GM19328 (cell line): ENCODE data around the gene FRY.

Source experiments
- ATAC-seq: cut with Tn5 transposase; IDR thresholded peaks from one replicate; pipeline ENCODE4 v1.9.1; 2021; ENCODE audit warnings: mild to moderate bottlenecking, moderate library complexity; ENCODE audit not compliant: unreplicated experiment

FRY gene

GRCh38 chr13:32126278-32126677, 94.7 kb downstream of the FRY start:
- no peak for ATAC-seq

- no peak for ATAC-seq
These were observed 95.2 kb downstream of the FRY start for GRCh38 chr13:32126756-32127155.

DNA sequence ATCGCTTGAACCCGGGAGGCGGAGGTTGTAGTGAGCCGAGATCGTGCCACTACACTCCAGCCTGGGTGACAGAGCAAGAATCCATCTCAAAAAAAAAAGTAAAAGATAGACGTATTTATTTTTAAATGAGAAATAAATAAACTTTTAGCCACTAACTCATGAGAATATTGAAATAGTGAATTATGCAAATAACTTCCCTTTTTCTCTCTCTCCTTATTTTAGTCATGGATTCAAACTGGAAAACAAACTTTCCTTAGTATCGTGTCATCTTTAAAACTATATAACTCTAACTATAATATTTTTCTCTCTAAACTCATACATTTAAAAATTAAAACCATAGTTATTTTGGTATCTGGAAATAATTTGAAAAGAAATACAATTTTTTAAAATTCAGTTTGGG, 96.1 kb downstream of the FRY start:
- ATAC-seq, result no peak

GRCh38 chr13:32134241-32135055, 102.9 kb downstream of the FRY start:
- no peak for ATAC-seq

GRCh38 chr13:32135056-32135390, 103.4 kb downstream of the FRY start:
- ATAC-seq, result no peak

- ATAC-seq, result no peak
These were observed 104.1 kb downstream of the FRY start for GRCh38 chr13:32135655-32136054.

DNA sequence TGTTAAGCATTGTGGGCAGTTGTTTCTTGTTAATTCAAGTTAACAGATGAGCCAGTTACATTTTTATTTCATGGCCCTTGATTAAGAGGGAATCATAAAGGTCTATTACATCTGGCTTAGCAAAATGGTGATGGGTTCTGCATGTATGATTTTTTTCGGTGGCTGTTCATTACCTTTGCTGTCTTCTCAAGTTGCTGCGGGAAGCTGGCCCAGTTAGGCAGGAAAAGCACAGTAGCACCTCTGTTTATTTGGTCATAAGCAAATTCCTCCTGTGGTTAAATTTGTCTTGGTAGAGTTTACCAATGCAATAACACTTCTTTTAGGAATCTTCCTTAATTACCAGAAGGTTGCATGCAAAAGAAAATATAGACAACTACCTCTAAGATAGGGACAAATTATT, 104.5 kb downstream of the FRY start:
- ATAC-seq, result no peak

DNA sequence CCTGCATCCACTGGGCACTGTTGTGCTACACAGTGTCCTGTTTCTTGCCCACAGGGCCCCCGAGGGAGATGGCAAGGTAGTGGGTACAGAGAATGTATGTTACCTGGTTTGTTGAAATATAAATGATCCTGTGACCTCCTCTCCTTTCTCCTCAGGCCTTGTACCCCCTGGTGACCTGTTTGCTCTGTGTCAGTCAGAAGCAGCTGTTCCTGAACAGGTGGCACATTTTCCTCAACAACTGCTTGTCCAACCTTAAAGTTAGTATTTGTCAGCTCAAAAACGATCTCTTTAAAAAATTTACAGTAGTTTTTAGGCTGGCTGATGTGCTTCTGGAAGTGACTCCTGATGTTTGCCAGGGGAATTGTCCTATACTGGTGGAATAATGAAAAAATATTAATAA, 105.1 kb downstream of the FRY start:
- no peak for ATAC-seq

DNA sequence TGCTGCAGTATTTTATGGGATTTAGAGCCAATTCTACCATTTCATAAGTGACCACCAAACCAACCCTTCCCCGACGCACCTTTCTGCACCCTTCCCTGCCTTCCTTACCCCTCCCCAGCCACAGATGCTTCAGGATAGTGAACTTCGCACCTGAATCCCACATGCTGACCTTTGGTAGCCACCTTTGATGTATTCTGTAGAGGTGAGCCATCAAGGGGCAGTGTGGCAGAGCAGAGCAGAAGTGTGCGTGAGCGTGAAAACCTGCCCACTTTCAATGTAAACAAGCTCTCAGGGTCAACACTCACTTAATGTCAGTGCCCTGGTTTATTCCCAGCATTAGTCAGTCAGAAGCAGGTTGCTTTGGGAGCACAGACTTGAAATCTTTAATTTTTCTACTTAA, 107.7 kb downstream of the FRY start:
- ATAC-seq, result no peak

DNA sequence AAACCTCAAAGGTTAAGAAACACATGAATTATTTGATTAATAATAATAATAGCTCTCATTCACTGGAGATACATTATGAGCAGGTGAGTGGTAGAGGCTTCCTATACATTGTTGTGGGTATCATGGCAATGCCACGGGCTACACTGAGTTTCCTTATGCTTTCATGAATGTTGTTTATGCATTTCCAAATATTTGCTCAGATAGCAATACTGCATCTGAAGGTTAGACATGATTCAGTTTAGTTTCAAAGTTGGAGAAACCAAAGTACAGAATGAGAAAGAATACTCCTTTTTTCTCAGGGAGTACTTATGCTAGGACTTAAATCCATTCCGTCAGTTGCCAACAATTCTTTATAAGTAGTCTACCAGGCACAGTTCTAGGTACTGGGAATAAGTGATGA, 108.5 kb downstream of the FRY start:
- ATAC-seq, result no peak

GRCh38 chr13:32141462-32141861, 109.9 kb downstream of the FRY start:
- no peak for ATAC-seq

DNA sequence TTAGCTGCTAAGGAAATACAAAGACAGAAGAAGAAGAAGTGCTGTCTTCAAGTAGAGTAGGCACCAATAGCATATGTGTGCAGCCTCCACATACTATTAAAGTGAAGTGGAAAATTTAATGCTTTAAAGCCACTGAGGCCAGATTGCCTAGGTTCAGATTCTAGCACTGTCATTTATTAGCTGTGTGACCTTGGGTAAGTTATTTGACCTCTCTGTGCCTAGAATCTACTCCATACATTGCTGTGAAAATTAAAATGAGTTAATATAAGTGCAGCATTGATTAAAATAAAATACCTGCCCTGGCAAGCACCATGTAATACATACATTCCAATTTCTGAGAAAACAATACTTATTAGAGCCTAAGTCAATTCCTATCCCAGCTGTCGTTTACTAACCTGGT, 110.5 kb downstream of the FRY start:
- ATAC-seq, result no peak

DNA sequence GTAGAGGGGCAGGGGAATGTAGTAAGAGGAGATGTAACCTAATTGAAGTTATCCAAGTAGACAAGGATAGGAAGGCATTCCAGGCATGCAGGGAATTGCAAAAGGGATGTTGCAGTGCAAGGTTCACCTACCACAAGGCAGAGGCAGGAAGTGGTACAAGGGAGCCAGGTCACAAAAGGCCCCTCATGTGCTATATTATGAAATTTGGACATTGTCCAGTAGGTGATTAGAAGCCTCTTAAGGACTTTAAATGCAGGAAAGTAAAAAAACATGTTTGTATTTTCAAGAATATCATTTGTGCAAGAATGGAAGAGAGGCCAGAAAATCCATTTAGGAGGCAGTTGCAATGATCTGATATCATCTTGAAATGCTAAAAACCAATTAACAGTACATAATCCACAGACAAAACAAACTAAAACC, 111.4 kb downstream of the FRY start:
- ATAC-seq, result no peak

GRCh38 chr13:32147193-32147592, 115.6 kb downstream of the FRY start:
- ATAC-seq, result no peak

DNA sequence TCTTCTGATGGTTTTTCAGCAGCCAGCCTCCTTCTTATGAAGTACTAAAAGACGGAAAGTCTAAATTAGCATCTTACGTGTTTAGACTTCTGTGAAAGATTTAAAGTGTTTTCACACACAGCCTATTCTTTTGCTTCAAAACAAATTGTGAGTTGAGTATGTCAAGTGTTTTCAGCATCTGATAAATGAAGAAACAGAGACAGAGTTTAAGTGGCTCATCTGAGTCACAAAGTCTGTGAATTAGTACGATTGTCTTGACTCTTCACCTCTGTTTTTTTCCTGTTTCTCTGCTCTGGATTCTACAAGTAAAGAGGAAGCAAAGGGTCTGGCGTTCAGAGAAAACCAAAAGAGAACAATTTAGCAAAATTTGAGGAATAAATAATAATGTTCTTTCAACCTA, 116.4 kb downstream of the FRY start:
- no peak for ATAC-seq

DNA sequence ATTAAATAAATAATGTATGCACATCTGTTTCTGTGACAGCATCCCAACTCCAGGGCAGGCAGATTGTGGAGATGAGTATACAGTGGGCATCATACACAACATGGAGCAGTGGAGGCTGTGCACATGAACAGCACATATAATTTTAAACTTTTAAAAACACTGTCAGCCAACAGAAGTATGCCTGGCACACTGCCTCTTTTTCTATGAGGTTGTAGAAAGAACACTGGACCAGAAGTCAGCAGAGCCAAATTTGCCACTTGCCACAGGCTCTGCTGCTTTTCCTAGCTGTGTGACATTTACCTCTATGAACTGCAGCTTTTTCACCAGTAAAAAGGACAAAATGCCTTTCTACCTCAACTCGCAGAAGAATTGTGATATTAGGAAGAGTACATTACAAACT, 118.7 kb downstream of the FRY start:
- no peak for ATAC-seq

DNA sequence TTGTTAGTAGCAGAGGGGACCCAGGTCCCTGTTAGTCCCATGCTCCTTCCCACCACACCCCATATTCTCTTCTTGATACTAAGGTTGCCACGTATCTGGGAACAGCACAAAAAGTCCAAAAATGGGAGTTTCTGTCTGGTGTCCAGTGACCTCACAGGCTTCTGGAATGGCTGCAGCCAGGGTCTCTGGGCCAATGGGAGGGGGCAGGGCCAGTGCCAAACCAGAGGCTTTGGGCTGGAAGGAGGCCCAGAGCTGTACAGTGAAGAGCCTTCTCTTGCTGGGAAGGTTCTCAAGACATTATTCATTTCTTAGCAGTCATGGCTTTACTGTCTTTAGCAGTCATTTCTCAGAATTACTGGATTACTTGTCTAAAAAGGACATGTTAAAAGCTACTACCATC, 119.2 kb downstream of the FRY start:
- no peak for ATAC-seq

- no peak for ATAC-seq
These were observed 119.7 kb downstream of the FRY start for GRCh38 chr13:32151240-32151639.

DNA sequence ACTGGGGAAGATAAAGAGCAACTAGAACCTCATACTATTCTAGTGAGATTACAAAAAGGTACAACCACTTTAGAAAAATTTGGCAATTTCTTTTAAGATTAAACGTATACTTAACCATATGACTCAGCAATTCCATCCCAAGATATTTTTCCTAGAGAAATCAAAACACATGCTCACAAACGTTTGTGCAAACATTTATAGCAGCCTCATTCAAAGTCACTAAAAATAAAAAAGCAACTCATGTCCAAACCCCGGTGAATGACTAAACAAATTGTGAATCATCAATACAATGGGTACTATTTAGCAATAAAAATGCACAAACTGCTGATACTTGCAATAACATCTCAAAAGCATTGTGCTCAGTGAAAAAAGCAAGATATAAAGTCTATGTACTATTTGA, 121.5 kb downstream of the FRY start:
- ATAC-seq, result no peak

DNA sequence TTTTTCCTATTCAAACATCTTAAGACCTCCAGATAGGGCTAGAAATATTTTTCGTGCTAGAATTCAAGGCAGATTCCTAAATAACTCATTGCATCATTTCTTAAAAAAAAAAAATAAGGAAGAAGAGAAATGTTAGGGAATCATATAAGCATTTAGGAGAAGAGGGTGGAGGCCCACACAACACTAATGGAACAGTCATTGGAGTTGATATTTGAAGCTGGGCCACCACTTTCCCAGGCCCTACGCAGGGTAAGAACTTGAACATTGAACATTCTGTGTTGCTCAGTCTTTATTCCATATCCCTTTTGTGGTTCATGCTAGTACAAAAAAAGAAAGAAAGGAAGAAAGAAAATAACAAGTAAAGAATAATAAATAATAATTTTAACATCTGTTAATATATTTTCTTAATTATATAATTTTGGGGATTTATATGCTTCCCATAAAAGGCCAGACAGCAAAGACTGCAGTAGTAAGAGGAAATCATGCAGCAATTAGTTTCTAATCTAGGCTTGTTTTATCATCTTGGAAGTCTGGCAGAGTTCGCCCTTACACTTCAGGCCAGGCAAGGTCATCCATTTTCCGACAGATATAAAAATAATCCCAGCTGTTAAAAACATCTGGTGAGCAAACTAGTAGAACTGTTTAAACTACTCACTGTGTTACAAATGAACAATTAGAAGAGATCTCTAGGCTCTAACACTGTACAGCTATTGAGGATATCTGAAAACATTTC, 127.7 kb downstream of the FRY start:
- ATAC-seq, result no peak

GRCh38 chr13:32162395-32163005, 130.9 kb downstream of the FRY start:
- no peak for ATAC-seq

- ATAC-seq, result no peak
These were observed 133.2 kb downstream of the FRY start for GRCh38 chr13:32164622-32165268.
